Ascending aorta (tissue), 2 donors: Measurements from ENCODE around the gene SEC14L6. TPM values are rescaled to one million over a fixed set of nuclear protein-coding genes. Genes with fewer than 3 reads are reported as not detected.
A peak's percentile ranks its signal among the peaks of the same experiment; 100 is the strongest.

ENCODE experiments used
- DNase-seq, 2 donors: peaks; one replicate each; pipeline ENCODE4 v3.0.0-alpha.2; 2019; ENCODE audit warnings: low spot score in 2 of 2
- H3K27ac ChIP-seq, 2 donors: fragments of 200-600 bp; sonication (generic); one replicate each; pipeline ENCODE4 v1.5.1; 2016 to 2017; ENCODE audit warnings: mild to moderate bottlenecking in 1 of 2
- H3K27me3 ChIP-seq: fragments of 200-600 bp; sonication (generic); one replicate; pipeline ENCODE4 v1.5.1; 2017
- H3K36me3 ChIP-seq, 2 donors: fragments of 200-600 bp; sonication (generic); one replicate each; pipeline ENCODE4 v1.5.1; 2016
- H3K4me1 ChIP-seq, 2 donors: fragments of 200-600 bp; sonication (generic); one replicate each; pipeline ENCODE4 v1.5.1; 2016 to 2017; ENCODE audit warnings: mild to moderate bottlenecking in 1 of 2
- H3K4me3 ChIP-seq, 2 donors: fragments of 200-600 bp; sonication (generic); one replicate each; pipeline ENCODE4 v1.5.1; 2016 to 2017; ENCODE audit warnings: mild to moderate bottlenecking in 1 of 2
- H3K9me3 ChIP-seq, 2 donors: fragments of 200-600 bp; sonication (generic); one replicate each; pipeline ENCODE4 v1.5.1; 2016
- intact Hi-C: fragments of 100-400 bp; cut with DNase I; formaldehyde crosslinking; loops from one replicate; pipeline ENCODE4 v1.15.1; 2023
- total RNA-seq: library from RNA; depleted of rRNA; stranded (reverse); fragments of >200 nt; gene quantifications from one replicate; pipeline ENCODE4 v1.1.0, GENCODE V29; 2016
- TF ChIP-seq, protein P1 (sequence below), 3 experiments: fragments of 200-600 bp in 2 of 3; fragments of 450-650 bp in 1 of 3; sonication (generic) in 2 of 3; IDR thresholded peaks; one replicate each; pipeline ENCODE4 v1.5.1; 2016 to 2019; ENCODE audit warnings: antibody characterized with exemption in 3 of 3, mild to moderate bottlenecking in 1 of 3, moderate library complexity in 1 of 3

The SEC14L6 gene
- total RNA-seq, 1 donor from 2014 or later, result not detected

DNA sequence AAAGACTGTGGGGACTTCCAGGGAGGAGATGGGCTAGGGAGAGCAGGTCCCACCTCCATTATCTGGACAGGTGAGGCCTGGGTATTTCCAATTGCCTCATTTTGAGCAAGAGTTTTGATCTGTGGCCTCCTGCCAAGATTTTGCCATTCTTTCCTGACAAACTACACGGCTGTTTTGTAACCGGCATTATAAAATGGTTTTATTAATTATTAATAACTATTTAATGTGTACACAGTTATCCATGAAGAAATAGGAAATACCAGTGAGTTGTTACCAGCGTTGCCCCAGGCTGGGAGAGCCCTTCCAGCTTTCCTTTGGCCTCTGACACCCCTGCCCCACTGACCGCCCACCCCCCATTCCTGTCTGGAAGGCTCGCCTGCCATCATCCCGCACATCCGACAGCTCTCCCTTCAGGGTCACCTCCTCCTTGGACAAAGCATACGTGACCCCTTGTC, 59.9 kb downstream of the SEC14L6 start:
- DNase-seq, result no peak
- no peaks in the 10 kb centered on the region for H3K4me1 ChIP-seq
- H3K9me3 ChIP-seq, result no peaks in the 10 kb centered on the region
- intact Hi-C loops, result no loop called here
- TF ChIP-seq, protein P1, sequence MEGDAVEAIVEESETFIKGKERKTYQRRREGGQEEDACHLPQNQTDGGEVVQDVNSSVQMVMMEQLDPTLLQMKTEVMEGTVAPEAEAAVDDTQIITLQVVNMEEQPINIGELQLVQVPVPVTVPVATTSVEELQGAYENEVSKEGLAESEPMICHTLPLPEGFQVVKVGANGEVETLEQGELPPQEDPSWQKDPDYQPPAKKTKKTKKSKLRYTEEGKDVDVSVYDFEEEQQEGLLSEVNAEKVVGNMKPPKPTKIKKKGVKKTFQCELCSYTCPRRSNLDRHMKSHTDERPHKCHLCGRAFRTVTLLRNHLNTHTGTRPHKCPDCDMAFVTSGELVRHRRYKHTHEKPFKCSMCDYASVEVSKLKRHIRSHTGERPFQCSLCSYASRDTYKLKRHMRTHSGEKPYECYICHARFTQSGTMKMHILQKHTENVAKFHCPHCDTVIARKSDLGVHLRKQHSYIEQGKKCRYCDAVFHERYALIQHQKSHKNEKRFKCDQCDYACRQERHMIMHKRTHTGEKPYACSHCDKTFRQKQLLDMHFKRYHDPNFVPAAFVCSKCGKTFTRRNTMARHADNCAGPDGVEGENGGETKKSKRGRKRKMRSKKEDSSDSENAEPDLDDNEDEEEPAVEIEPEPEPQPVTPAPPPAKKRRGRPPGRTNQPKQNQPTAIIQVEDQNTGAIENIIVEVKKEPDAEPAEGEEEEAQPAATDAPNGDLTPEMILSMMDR (IDR thresholded peaks at IDR 0.05), result no peak
- H3K27me3 ChIP-seq, result no peaks in the 10 kb centered on the region
- H3K27ac ChIP-seq, result no peak overlapping the region
- H3K36me3 ChIP-seq, result no peaks in the 10 kb centered on the region
- no peak overlapping the region for H3K4me3 ChIP-seq

GRCh38 chr22:30486118-30486517, 60.4 kb downstream of the SEC14L6 start:
- no peaks in the 10 kb centered on the region for H3K36me3 ChIP-seq
- no peak overlapping the region for H3K4me3 ChIP-seq
- TF ChIP-seq, protein P1 (IDR thresholded peaks at IDR 0.05), result no peak
- DNase-seq, result no peak
- H3K4me1 ChIP-seq, result no peaks in the 10 kb centered on the region
- intact Hi-C loops, result no loop called here
- no peaks in the 10 kb centered on the region for H3K9me3 ChIP-seq
- no peaks in the 10 kb centered on the region for H3K27me3 ChIP-seq
- no peak overlapping the region for H3K27ac ChIP-seq

DNA sequence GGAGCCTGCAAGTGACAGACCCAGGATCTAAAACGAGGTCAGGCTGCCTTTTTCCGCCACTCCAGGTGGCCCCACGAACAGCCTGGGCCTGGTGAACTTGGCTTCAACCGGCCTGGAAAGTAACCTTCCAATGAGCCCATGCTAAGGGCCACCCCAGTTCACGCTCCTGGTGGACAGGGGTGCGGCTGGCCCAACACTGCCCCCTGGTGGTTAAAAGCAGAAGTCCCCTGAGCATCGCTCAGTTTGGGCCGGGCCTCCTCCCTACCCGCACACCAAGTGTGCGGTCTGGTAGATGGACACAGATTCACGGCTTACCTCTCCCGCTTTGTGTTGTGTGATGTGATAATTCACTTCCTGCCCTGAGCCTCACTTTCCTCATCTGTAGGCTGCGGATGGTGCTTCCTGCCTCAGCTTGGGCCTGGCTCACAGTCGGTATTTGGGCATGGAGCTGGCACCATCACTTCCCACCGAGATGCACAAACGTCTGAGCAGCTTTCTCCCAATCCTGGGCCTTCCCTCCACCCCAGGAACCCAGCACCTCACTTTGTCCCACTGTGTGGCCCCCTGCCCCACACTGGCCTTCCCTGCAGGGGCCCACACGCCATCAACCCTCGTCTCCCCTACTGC, 61.1 kb downstream of the SEC14L6 start:
- Histone ChIP-seq H3K27me3 (no peaks in the 10 kb centered on the region), H3K36me3 (no peaks in the 10 kb centered on the region), H3K4me3 (no peak overlapping the region), H3K4me1 (no peaks in the 10 kb centered on the region), H3K9me3 (no peaks in the 10 kb centered on the region), H3K27ac (no peak overlapping the region)
- peak in 1 of 2 donors; percentile 72 for DNase-seq
- intact Hi-C loops, result loop anchor here (2.0 kb wide), 1 partner anchor 95 kb away; no protein-coding TSS in a partner anchor
- TF ChIP-seq, protein P1 (IDR thresholded peaks at IDR 0.05), result peak; percentile 85 to 88 (median 88)

- Histone ChIP-seq H3K27me3 (no peaks in the 10 kb centered on the region), H3K4me3 (no peak overlapping the region), H3K4me1 (no peaks in the 10 kb centered on the region), H3K36me3 (no peaks in the 10 kb centered on the region), H3K27ac (no peak overlapping the region), H3K9me3 (no peaks in the 10 kb centered on the region)
- no peak for DNase-seq
- intact Hi-C loops, result loop anchor here (5.0 kb wide), 1 partner anchor 221 kb away; no protein-coding TSS in a partner anchor
- TF ChIP-seq, protein P1 (IDR thresholded peaks at IDR 0.05), result no peak
These were observed 63.4 kb downstream of the SEC14L6 start for GRCh38 chr22:30483169-30483568.

- no peaks in the 10 kb centered on the region for H3K4me1 ChIP-seq
- TF ChIP-seq, protein P1 (IDR thresholded peaks at IDR 0.05), result no peak
- H3K36me3 ChIP-seq, result no peaks in the 10 kb centered on the region
- H3K27me3 ChIP-seq, result no peaks in the 10 kb centered on the region
- no peak overlapping the region for H3K27ac ChIP-seq
- no peak for DNase-seq
- H3K4me3 ChIP-seq, result no peak overlapping the region
- no peaks in the 10 kb centered on the region for H3K9me3 ChIP-seq
- intact Hi-C loops, result loop anchor here (5.0 kb wide), 1 partner anchor 219 kb away; no protein-coding TSS in a partner anchor
These were observed 64.8 kb downstream of the SEC14L6 start for GRCh38 chr22:30481711-30482110.
